Activated CD8-positive, alpha-beta memory T cell treated with anti-CD3 and anti-CD28 coated beads, Interleukin-2, amount 50 U/mL, for 4 hours (primary cell): Measurements from ENCODE around the gene AUTS2.

Source experiments
- DNase-seq: peaks from one replicate; pipeline ENCODE4 v3.0.0-alpha.2; 2020

The AUTS2 gene

DNA sequence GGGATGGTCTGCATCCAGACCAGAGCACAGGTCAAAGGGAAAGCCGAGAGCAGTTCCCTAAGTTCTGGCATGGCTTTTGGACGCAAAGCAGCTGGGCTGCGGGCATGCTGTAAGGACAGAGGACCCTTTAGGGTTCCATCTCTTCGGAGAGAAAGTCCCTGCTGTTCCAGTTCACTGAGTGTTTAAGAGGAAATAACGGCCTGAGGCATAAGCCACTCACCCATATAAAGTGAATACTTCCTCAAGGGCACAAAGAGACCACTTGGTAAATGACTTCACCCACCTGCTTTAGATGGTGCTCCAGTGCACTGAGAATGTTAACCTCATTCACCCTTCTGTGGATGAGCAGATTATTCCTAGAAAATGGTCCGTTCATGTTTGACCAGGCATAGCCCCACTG is 946.9 kb downstream of the AUTS2 start:
- no peak for DNase-seq

DNA sequence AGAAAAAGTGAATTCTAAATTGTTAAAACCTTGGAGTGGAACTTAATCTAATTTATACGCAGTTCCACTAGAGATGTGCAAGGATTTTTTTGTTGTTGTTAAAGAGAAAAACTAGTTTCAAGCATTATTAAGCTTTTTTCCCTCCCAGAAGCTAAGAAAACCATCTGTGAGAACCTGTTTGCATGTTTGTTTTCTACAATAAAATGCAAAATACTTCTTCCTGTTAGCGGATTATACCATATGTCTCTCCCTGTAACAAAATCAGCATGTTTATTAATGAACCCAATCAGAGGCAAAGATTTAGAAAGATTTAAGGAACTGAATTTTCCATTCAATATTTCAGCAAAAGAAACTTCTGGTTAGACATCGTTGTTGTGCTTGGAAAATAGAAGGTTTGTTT is 953.9 kb downstream of the AUTS2 start:
- DNase-seq, result no peak

DNA sequence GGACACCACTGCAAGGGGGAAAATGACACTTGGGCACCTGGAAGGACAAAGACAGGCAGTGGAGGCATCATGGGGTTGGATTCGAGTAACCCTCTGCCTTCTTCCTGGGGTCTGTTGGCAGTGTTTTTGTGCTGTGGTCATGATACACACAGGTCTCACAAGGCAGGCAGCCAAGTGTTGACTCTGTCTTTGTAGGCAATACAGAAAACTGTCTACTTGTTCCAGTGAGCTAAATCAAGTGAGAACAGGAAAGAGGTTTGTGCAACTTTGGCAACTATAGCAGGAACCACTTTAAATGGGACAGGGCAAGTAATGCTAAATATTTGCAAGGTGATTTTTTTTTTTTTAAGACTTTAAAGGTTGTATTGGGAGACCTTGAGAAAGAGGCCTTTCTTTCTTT is 955.1 kb downstream of the AUTS2 start:
- DNase-seq, result no peak

DNA sequence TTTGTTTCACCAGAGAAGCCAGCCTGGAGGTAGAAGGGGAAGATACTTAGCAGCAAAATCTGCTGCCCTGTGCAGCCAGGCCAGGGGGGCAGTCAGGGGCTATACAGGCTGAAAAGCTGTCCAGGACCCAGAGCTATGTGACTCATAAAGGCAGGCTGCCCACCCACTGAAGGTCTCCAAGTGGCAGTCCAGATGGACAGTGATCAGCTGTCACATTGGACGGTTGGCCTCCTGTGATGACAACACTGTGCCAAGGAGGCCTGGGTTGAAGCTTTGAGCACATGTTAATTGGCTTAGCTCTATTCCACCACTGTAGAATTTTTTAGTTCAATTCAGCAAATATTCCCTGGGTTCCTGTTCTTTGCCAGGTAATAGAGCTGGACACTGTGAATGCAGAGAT is 956.4 kb downstream of the AUTS2 start:
- DNase-seq, result no peak

DNA sequence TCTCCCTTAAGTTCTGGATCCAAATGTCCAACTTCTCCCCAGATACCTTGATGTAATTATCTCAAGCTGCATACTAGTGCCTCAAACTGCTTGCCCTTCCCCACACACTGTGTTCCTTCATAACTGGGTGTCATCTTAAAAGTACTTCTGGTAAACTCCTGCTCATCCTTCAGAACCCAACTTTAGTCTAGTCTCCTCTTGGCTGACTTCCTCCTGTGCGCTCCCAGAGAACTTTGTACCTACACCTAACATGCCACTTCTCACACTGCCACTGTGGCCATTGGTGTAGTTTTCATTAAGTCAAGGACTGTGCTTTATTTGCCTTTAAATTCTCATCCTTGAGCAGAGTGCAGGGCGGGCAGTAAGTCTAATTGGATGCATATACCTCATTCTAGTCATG is 958.5 kb downstream of the AUTS2 start:
- no peak for DNase-seq

DNA sequence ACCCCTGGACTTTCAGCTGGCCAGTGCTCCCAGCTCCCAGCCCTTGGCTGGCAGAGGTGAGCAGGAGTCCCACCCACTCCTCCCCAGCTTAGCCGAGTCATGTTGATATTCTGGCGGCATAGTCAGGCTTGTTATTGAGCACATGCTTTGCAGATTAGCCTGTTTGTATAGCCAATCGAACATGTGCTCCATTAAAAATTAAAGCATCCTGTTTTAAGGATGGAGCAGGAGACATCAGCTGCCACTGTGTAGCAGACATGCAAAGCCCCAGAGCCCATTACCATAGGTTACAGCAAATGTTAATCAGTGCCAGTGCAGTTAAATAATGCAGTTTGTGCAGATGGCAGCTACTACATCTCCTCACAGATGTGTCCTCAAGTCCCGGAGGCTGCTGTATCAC is 959.1 kb downstream of the AUTS2 start:
- DNase-seq, result no peak

DNA sequence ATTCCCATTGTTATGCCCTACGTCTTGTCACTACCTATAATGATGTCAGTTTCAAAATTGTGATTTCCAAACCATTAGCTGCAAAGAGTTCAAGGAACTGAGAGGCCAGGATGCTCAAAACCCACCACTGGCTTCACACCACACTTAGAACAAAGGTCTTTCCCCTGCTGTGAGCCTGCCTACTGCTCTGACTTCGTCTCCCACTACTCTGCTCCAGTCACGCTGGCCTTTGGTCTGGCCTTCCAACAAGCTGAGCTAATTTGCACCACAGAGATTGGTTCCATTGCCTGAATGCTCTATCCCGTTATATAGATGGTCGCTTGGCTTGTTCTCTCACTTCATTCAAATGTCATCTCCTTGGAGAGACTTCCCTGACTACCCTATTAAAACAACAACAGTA is 961.5 kb downstream of the AUTS2 start:
- no peak for DNase-seq

DNA sequence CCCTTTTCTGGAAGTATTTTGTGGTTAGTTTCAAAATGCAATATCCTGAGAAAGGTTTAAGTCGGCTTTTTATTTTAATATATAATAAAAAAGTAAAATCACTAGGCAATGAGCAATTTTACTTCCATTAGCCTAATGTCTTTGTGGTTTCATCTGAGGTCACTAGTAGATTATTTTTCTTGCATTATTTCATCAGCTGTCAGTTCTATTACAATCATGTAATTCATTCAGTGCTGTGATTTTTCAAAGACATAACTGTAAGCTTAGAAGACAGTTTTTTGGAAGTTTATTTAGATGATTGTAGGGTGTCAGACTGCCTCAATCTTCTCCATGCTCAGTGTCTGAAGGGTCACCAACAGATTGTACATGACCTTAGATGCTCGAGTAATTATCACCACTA is 965.7 kb downstream of the AUTS2 start:
- no peak for DNase-seq

DNA sequence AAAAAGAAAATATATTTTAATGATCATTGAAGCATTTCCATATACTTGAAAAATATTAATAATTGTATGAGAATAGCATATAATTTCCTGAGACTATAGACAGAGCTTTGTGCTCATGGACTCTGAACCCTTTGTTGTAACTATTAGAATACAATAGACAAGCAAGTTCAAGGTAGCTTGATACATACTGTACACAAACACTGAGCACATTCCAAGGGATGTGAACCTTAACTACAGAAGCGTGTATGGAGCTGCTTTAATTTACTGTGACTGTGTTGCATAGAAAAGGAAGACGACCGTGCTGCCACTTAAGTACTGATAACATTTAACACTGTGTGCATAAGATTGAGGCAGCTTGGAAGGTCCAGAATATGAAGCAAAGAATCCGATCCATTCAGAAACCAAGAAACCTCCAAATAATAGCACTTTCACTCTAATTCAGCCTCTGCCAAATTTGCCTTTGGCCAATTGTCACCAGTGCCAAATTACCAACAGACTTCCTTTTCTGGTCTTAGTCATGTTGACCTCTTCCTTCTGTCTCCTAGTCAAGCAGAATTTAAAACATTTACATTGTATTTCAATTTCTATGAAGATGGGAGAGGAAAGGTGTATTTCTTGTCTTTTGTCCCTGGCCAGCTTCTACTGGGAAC is 967.6 kb downstream of the AUTS2 start:
- no peak for DNase-seq

DNA sequence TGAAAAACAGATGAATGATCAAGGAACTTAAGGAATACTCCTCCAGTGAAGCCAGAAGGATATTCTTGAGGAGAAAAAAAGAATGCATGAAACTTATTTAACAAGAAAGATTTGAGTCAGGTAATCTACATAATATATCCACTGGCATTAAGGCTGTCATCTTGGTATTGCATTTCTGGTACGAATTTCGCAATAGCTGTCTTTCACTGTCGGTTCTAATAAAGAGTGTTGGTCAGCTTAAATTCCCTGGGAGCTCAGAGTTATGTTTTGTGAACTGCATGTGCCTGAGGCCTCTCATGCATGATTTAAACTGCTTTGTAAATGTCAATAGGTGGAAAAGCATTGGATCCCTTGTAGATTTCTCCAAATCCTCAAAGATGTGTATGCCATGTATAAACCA is 968.4 kb downstream of the AUTS2 start:
- no peak for DNase-seq

DNA sequence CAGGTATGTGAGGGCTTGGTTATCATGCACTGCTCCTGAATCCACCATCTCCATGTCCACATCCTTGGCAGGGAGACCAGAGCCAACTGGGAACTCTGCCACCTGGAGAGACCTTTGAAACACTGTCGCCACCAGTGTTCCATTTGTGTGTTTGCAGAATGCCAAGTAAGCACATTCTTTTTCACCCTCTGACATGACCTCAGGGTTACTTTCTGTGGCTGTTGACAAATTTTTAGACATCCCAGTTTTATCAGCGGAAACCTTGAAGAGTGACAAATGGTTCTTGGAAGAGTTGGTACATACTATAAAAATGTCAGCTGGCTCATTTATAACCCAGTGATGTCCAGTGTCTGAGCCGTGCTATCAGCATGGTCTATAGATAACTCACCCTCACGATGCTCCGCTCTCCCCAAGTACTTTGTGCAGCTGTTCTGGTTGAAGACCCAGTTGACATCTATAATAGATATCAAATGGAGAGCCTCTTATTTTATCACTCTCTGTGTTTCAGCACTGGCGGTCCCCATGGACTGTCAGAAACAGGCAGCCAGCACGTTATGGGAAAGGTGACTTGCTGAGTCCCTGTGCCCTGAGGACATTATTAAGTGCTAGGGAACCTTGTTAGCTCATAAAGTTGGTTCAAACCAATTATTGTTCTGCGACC is 970.5 kb downstream of the AUTS2 start:
- DNase-seq, result no peak

DNA sequence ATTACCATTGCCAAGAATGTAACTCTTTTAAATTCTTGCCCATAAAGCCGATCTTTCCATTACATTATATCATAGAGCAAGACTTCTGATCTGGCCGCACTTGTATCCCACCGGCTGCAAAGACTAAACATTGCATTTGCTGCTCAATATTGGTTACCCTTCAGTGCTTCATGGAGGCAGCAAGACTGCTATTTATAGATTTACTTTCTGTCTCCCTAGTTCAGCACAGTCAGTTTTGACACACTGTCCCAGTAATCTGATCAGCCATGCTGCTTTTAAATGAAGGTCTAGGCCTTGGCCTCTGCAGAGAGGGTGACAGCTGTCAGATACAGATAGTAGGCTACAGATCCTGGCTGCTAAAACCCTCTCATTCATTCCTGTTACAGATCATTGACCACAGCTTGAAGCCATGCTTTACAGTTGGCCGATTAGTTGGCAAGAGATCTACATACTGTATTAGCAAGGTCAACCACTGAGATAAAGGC is 971.1 kb downstream of the AUTS2 start:
- no peak for DNase-seq

DNA sequence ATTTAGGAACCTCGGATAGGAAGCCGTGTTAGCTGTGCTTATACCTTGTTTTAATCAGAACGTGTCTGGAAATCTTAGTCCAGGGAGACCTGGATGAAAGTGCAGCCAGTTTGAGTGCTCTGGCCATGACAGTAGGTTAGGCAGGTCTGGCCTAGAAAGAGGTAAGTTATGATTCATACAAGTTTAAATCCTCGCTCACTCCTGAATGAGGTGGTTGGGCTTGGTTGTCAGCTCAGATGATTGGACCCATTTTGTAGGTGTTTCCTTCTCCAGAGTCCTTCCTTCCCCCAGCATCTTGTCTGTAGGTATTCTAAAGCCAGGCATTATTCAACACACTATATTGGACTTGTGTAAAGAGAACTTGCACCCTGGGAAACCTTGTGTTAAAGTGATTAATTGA is 971.8 kb downstream of the AUTS2 start:
- DNase-seq, result no peak

DNA sequence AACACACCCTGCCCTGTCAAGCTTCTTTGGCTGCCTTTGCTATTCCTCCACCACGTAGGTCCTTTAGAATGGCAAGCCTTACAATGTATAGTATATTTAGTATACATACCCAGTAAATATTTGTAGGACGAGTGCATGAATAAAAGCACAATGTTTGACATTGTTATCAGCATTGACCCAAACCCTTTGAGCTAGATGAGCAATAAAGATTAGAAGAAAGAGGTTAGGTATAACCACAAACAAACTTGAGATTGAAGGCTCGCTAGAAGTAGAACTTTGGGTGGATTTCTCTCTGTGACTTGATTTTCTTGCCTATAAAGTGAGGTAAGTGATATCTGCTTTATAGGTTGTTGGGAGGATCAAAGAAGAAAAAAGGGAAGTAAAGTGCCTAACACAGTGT is 972.7 kb downstream of the AUTS2 start:
- no peak for DNase-seq

DNA sequence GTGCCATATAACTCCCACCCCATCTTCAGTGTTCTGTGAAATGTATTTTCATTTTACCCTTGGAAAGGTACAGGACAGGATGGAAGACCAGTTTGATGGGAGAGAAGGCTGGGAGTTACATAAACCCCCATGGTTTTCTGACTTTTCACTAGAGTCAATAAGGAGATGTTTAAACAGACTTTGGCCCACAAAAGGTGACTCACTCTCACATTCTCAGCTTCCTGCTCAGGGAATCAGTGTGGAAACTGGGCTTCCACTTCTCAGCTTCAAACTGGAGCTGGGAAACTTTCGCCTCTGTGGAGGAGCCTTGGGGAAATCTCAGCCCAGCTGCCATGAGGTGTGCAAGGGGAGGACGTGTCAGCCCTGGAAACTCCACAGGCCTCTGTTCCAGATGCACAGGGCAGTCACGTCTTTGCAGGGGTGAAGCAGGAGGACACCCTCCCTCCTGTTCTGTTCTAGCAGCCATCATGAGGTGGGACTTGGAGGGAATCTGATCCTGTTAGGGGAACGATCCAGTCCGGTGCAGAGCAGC is 973.2 kb downstream of the AUTS2 start:
- DNase-seq, result no peak

DNA sequence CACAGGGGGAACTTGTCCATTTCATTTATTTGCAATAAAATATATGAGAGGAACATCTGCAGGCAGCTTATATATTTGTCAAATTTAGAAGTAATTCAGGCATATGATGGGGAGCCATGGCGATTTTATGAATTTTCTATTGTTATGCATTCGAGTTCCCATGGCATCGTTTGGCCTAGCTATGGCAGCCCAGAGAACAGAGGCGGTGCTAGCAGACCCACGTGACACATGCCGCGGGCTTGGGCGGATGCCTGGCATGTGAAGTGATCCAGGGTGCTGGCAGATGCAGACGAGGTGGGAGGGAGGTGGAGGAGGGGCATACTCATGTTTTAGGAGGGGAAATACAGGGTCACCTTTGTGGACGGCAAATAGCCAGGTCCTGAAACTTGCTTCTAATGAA is 973.7 kb downstream of the AUTS2 start:
- no peak for DNase-seq

DNA sequence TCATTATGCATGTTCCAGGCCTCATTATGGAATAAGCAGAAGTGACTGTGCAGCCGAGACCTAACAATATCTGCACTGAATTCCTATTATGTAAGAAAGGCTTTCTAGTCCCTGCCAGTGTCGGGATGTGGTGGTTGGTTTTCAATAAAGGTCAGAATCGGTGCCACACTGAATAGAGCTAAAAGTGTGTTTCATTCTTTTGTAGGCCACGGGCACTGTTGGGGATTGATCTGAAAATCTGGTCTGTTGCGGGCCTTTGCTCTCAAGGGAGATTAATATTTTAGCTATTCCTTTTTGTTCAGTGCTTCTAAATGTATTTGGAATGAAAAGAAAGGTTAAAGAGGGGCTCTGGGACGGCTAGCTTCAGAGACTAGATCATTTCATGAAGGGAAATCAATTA is 974.3 kb downstream of the AUTS2 start:
- DNase-seq, result no peak

DNA sequence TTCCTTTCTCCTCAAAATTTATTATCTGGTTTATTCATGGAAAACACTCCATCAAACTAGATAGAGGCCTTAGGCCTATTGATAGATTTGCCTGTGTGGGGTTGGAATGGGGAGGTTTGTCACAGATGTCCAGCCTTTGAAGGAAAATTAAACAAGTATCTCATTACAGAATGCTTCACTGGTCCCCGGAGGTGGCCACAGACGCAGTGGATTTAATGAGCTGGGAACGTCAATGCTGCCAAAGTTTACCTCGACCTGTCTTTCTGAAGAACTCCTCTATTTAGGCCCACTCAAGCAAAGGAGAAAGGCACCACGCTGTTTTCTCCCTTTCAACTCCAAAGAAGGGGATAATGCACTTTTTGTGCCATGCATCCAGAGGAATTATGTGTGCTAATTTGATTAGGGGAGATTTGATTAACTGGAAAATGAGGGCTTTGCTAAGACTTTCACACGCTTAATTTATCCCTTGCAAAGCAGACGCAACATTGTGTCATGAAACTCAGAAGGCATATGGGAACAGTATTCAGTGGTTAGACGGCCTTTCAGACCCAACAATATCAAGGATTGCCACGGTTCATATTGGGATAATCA is 974.9 kb downstream of the AUTS2 start:
- no peak for DNase-seq

DNA sequence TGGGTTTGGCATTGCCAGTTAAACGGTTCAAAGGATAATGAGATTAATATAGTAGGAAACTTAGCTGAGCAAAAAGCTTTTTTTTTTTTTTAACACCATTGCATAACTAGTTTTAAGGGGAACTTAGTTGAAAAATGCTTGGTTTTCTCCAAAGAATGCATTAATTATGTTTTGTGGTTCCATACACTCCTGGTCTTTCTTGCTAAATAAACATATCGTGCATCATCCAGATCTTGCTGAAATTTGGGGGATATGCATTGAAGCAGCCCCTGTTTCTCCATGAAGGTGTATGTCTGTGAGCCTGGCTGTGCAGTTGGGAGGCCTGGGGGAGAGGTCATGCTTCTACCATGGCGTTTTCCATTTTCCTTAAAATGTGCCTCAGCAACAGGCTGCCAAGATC is 975.4 kb downstream of the AUTS2 start:
- DNase-seq, result no peak

DNA sequence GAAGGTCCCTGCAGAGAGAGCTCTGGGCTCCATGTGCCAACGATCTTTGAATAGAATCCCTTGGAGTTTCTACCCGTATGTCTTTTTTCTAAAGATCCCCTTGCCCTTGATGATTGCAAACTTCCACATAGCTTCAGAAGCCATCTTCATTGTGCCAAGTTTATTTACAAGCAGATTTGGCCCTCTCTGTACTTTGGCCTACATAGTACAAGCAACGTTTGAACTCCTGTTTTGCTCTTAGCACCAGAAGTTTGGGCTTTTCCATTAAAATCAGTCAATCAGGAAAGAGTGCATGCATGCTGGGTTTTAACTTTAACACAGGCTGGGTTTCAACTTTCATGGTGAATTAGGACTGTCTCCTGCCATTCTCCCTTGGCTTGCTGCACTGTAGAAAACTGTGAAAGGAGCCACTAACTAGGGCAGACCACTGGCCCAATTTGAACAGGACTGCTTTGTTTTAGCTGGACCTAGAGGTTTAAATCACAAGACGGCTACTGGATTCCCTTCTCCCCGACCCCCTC is 976.1 kb downstream of the AUTS2 start:
- DNase-seq, result no peak

DNA sequence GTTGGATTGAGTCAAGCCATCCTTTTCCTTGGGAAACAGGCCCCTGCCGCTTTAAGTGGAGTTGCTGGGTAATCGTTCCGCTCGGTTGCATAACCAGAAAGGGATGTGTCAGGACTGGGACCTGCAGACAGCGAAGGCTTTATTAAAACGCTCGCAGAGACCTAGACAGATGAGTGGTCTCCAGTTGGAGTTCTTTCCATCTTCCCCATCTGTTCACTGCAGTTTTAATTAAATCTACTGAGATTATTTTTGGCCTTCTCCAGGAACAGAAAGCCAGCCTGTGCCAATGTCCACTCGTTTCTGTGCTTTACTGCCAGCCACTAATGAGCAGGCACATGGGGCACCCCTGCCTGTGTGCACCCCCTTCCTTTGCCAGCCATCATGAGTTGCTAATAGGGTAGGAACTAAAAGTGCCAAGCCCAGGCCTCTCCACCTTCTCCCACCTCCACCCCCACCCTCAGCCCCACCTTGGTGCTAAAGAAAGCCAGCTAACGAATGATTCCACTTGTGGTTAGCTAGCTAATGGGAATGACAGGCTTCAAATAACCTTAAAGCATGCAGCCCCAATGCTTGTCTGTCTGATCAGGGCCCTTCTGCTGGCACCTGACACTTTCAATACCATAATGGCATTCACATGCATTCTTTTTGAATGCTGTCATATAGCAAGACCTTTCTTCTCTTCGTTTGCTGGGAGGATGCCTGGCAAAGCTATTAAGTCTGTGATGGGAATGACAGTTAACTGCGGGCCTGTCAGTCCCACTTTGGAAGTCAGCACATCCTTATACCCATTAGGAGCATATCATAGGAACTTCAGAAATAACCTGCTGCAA is 976.9 kb downstream of the AUTS2 start:
- no peak for DNase-seq

DNA sequence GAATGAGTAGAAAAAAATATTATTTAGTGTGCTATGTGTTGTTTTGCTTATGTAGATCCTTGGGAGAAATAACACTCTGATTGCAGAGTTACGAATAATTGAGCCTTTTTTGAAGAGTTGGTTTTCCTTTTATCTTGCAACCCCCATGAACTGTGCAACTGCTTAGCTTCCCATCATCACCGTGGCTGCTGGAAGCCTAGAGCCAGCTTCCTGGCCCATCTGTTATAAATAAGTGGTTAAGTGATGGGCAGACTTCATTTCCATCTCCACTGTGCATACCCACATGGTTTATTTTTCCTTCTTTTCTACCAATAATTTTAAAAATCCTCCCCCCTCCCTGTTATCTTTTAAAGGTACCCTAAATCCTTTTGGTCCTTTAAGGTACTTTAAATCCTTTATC is 978.8 kb downstream of the AUTS2 start:
- no peak for DNase-seq

DNA sequence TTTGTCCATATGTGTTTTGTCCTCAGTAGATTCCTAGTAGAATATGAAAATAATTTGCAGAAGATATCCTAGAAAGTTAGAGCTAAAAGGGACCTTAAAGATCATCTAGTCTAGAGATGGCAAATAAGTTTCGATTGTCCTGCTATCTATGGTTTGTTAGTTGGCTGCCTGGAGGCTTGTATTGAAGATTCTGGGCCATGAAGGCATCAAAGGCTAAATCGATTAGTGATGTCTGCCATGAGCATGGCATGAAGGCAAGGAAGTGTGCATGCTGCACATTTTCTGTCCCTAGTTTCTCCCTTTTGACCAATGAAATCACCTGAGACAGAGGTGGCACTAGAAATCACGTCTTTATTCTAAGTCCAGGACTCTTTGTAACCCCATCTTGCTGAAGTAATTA is 979.9 kb downstream of the AUTS2 start:
- DNase-seq, result no peak
